RWPE1 (cell line): Measurements from ENCODE around the gene SPSB4.
"Not testable (repeated sequence)": the region's sequence is repeated elsewhere in the genome, so short reads cannot be mapped to it uniquely, and the experiment has no call there.

Source experiments
- CTCF ChIA-PET: fragments of 350-600 bp; sonication (Branson Sonifier 250); formaldehyde crosslinking; extraction: SDS; loops from one replicate; lab custom pipeline; 2021; lab: Yijun Ruan, JAX
- POLR2A ChIA-PET: fragments of 400-600 bp; formaldehyde crosslinking; extraction: SDS; loops from one replicate; lab custom pipeline; 2020; ENCODE audit warnings: antibody characterized with exemption; ENCODE audit not compliant: low non-redundant PET; lab: Yijun Ruan, JAX
- DNase-seq: peaks from one replicate; pipeline ENCODE4 v3.0.0; 2012; ENCODE audit warnings: low spot score
- H3K27ac ChIP-seq: fragments of 450-650 bp; 2 replicates; pipeline ENCODE4 v1.5.1; 2017
- TF ChIP-seq, protein P1 (sequence below): fragments of 450-650 bp; conservative IDR thresholded peaks from 2 replicates; pipeline ENCODE4 v1.5.1; 2017; ENCODE audit warnings: low read depth, mild to moderate bottlenecking

Gene SPSB4

DNA sequence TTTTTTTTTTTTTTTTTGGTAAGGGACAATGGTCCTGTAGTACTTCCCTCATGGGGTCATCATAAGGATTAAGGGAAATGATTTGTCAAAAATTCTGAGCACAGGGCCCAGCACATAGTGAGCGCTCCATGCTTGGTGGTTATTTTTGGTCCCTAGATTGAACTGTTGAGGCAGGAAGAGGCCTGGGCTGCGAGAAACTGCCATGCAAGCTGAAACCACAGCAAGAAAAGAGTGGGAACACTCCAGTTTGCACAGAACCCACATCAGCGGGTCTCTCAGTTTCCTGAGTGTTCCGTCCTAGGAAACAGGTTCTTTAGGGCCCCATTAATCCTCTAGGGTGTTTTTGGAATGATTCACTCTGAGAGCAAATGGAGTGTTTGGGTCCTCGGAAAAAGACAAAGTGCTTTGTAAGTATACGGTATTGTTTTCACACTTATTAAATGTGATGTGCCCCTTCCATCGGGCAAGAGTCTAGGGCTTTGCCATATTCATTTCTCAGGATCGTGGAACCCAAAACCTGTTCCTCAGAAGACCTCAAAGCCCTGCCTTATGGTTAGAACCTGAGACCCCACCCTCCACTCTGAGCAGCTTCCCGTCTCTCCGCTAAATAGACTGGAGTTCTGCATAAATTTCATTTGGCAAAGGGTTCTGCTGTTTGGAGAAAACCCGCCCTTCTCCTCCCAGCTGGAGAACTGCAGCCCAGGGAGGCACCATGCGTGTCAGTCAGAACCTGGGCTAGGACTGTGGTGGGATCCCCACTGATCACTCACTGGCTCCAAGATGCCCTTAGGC, 60.4 kb downstream of the SPSB4 start:
- no peak for DNase-seq
- CTCF ChIA-PET: interaction anchor here (0.6 kb wide), 1 partner anchor 8 kb away, joined by 4 read pairs; no protein-coding TSS in a partner anchor
- H3K27ac ChIP-seq: no peak overlapping the region
- TF ChIP-seq, protein P1, sequence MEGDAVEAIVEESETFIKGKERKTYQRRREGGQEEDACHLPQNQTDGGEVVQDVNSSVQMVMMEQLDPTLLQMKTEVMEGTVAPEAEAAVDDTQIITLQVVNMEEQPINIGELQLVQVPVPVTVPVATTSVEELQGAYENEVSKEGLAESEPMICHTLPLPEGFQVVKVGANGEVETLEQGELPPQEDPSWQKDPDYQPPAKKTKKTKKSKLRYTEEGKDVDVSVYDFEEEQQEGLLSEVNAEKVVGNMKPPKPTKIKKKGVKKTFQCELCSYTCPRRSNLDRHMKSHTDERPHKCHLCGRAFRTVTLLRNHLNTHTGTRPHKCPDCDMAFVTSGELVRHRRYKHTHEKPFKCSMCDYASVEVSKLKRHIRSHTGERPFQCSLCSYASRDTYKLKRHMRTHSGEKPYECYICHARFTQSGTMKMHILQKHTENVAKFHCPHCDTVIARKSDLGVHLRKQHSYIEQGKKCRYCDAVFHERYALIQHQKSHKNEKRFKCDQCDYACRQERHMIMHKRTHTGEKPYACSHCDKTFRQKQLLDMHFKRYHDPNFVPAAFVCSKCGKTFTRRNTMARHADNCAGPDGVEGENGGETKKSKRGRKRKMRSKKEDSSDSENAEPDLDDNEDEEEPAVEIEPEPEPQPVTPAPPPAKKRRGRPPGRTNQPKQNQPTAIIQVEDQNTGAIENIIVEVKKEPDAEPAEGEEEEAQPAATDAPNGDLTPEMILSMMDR: no peak
- POLR2A ChIA-PET: no interaction called here

DNA sequence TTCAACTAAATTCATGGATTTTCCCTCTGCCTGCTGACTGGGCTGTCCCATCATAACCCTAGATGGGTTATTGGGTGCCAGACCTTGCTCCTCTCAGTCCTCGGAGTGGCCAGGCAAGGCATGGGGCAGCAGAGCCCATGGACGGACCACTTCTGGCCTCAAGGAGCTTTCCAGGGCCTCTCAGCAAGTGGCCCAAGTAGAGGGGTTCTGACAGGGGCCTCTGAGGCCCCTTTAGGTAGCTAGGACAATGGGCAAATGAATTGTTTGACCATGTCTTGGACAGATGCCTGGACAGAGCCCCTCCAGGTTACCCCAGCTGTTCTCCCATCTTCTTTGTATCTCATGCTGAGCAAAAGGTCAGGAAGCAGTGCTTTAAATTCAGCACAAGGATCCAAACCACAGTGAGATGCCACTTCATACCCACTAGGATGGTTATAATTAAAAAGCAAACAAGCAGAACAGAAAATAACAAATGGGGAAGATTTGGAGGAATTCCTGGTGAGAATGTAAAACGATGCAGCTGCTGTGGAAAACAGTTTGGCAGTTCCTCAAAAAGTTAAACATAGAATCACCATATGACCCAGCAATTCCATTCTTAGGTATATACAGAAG, 61.6 kb downstream of the SPSB4 start:
- no peak for DNase-seq
- POLR2A ChIA-PET: no interaction called here
- no peak overlapping the region for H3K27ac ChIP-seq
- CTCF ChIA-PET: interaction anchor here (0.6 kb wide), 1 partner anchor 9 kb away, joined by 4 read pairs; no protein-coding TSS in a partner anchor
- TF ChIP-seq, protein P1: no peak

DNA sequence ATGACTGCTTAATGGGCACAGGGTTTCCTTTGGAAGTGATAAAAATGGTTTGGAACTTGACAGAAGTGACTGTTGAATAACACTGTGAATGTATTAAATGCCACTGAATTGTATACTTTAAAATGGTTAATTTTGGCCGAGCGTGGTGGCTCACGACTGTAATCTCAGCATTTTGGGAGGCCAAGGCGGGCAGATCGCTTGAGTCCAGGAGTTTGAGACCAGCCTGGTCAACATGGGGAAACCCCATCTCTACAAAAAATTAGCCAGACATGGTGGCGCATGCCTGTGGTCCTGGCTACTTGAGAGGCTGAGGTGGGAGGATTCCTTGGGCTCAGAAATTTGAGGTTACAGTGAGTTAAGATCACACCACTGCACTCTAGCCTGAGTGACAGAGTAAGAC, 62.5 kb downstream of the SPSB4 start:
- CTCF ChIA-PET: interaction anchor here (0.8 to 2.1 kb wide), 2 partner anchors 16 to 188 kb away, joined by 3 to 6 read pairs; no protein-coding TSS in a partner anchor
- DNase-seq, POLR2A ChIA-PET, H3K27ac ChIP-seq: not testable (repeated sequence)

DNA sequence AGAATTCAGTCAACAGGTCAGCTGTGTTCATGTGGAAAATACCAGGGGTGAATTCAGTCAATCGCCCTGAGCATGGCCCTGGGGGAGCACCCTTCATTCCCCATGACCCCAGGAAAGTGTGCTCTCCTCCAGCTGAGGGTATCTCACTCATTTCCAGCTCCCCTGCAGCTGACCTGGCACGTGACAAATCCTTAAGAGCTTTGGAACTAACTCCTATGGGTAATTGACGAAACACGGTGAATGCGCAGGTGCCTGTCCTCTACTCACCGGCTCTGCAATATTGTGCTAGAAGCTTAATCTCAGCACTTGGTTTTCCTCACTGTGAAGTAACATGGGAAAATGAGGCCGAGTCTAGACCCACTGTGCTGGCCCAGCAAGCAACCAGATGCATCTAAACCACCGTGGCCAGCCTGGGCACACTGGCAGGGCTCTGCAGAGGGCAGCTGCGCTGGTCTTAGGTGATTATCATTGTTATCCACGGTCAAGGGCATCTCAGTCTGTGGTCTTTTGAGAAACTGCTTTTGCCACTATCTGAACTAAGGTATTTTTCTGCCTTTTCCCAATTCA, 63.1 kb downstream of the SPSB4 start:
- no peak for DNase-seq
- POLR2A ChIA-PET: no interaction called here
- CTCF ChIA-PET: interaction anchor here (0.8 to 2.1 kb wide), 2 partner anchors 15 to 189 kb away, joined by 3 to 6 read pairs; no protein-coding TSS in a partner anchor
- TF ChIP-seq, protein P1: no peak
- no peak overlapping the region for H3K27ac ChIP-seq

DNA sequence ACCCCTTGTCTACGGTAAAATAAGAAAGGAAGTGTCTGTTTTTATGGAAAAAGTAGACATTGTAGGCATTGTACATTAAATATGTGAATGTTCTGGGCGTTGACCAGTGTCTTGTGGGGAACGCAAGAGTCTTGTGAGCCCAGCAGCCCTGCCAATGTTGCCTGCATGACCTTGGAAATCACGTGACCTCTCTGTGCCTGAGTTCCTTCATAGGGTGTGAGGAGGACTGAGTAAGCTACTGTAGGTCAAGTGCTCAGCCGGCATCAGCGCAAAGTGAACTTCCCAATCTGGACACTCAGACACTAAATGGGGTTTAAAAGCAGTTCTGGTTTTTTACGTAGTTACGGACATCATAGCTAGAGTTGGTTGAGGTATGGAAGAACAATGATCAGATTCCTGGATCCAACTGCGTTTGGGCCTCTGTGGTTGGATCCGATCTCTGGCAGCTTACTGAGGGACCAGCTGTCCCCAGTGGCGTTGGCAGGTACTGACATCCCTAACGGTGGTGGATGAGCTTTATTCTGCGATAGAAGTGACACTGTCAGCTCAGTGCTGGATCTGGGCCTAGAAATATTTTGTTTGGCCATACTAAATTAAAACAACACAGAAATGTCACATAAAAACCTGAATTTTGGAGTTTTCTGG, 63.8 kb downstream of the SPSB4 start:
- POLR2A ChIA-PET: no interaction called here
- CTCF ChIA-PET: interaction anchor here (1.0 to 2.6 kb wide), 3 partner anchors 9 to 114 kb away, joined by 4 to 12 read pairs (median 6); no protein-coding TSS in a partner anchor

DNA sequence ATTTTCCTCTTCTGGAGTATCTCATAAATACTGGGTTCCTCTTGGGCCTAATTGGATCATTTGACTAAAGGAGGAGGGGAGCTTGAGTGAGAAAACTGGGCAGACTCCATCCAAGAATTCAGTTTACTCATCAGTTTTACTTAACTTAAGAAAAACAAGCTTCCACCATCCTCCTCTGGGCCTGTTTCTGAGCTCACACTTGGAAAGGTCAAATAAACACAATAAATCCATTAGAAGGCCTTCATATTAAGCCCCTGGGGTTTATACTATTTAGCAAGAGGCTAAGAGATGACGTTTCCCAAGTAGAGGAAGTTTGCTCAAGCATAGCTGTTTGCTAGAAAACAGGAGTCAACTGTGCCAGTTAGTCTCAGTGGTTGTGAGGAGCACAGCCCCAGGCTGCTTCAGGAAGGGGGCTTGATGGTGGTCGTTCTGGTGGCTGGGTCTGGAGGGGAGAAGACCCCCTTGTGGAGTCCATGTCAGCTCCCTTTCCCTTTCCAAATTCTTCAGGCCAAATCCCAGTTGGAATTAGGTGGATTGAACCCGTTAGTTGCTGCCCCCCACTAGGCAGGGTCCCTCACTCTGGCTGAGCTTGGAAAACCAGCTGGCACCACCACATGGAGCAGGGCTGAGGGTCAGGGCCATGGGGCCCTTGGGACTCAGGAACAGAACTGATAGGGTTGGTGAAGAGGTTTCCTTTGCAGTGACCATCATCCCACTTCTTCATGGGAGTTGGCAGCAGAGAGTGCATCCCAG, 64.8 kb downstream of the SPSB4 start:
- ChIA-PET POLR2A (no interaction called here), CTCF (interaction anchor here (0.6 to 2.6 kb wide), 5 partner anchors 10 to 76 kb away, joined by 3 to 12 read pairs (median 4); no protein-coding TSS in a partner anchor)
- DNase-seq: no peak
- TF ChIP-seq, protein P1: no peak
- H3K27ac ChIP-seq: no peak overlapping the region

More for the DNA sequence above, 63.8 kb downstream of the SPSB4 start:
- no peak overlapping the region for H3K27ac ChIP-seq
- TF ChIP-seq, protein P1: no peak
- no peak for DNase-seq
